Measurements from ENCODE around the gene EN1. TPM values are rescaled to one million over a fixed set of nuclear protein-coding genes. Genes with fewer than 3 reads are reported as not detected.

EN1 gene
- polyA plus RNA-seq, 2 of the 4 experiments (the other 2 are of a cell fraction) = 0.06 to 0.92 TPM

- ChIA-PET CTCF (interaction anchor here (0.9 to 4.4 kb wide), 5 partner anchors 97 to 812 kb away, joined by 3 to 31 read pairs (median 3); no protein-coding TSS in a partner anchor), POLR2A (no interaction called here)
- no peaks in the 10 kb centered on the region for H3K9me3 ChIP-seq
- H3K4me2 ChIP-seq = no peak overlapping the region
- WGBS (ENCODE audit: missing lambda C conversion rate) = 75% methylated on average over 24 of the region's 40 CpGs
- no peak overlapping the region for H3K4me3 ChIP-seq
- no peak for FAIRE-seq
- TF ChIP-seq JUN (IDR thresholded peaks at IDR 0.05) = no peak
- no peak for TF ChIP-seq ZSCAN20 (CRISPR knock-in tag; IDR thresholded peaks at IDR 0.05)
- peaks cover 10% of the 10 kb centered on the region; the same call in 2 of the 3 replicates for H3K4me1 ChIP-seq
- H3K27ac ChIP-seq = no peak overlapping the region
- DNase-seq (ENCODE audit: low read depth in 1 of 2, low spot score in 1 of 2) = no peak
- ATAC-seq = no peak
Measured at GRCh38 chr2:118858485-118859156, 11.2 kb upstream of the EN1 start.

- no peak overlapping the region for H3K4me2 ChIP-seq
- FAIRE-seq = no peak
- POLR2A ChIA-PET = no interaction called here
- no peak overlapping the region for H3K4me3 ChIP-seq
- TF ChIP-seq HEYL (CRISPR knock-in tag; IDR thresholded peaks at IDR 0.05) = no peak
- no peak for TF ChIP-seq ZFP36 (IDR thresholded peaks at IDR 0.05; ENCODE audit: borderline replicate concordance, partially characterized antibody)
- no peak for TF ChIP-seq REST (IDR thresholded peaks at IDR 0.05)
- no peak for TF ChIP-seq POLR2AphosphoS2 (conservative IDR thresholded peaks at IDR 0.05; ENCODE audit: low read length)
- no peak for TF ChIP-seq GATA3 (IDR thresholded peaks at IDR 0.05; ENCODE audit: borderline replicate concordance)
- no peak for TF ChIP-seq NFE2L2 (conservative IDR thresholded peaks at IDR 0.05; ENCODE audit: low read length)
- TF ChIP-seq E2F6 (IDR thresholded peaks at IDR 0.05; ENCODE audit: borderline replicate concordance, low read depth) = no peak
- no peak for TF ChIP-seq EP300 (IDR thresholded peaks at IDR 0.05)
- TF ChIP-seq RNF2 (IDR thresholded peaks at IDR 0.05; ENCODE audit: borderline replicate concordance, low read depth) = no peak
- no peak for TF ChIP-seq HMGXB4 (CRISPR knock-in tag; IDR thresholded peaks at IDR 0.05; ENCODE audit: borderline replicate concordance)
- H3K9me3 ChIP-seq = no peaks in the 10 kb centered on the region
- 75% methylated on average over 44 of the region's 52 CpGs for WGBS (ENCODE audit: missing lambda C conversion rate)
- DNase-seq (ENCODE audit: low read depth in 1 of 2, low spot score in 1 of 2) = no peak
- CTCF ChIA-PET = interaction anchor here (0.6 to 5.4 kb wide), 6 partner anchors 96 to 811 kb away, joined by 3 to 71 read pairs (median 14); no protein-coding TSS in a partner anchor
- no peak overlapping the region for H3K27ac ChIP-seq
- ATAC-seq = no peak
- peaks cover 10% of the 10 kb centered on the region; the same call in 2 of the 3 replicates for H3K4me1 ChIP-seq
Measured at GRCh38 chr2:118857677-118858484, 10.4 kb upstream of the EN1 start.

Measured in A549 (cell line).